GM19043 (cell line): Measurements from ENCODE around the gene PDK1.
"Not testable (repeated sequence)": the region's sequence is repeated elsewhere in the genome, so short reads cannot be mapped to it uniquely, and the experiment has no call there.

Experiments
- ATAC-seq: cut with Tn5 transposase; IDR thresholded peaks from one replicate; pipeline ENCODE4 v1.9.1; 2021; ENCODE audit warnings: low read depth; ENCODE audit not compliant: unreplicated experiment

The PDK1 gene

DNA sequence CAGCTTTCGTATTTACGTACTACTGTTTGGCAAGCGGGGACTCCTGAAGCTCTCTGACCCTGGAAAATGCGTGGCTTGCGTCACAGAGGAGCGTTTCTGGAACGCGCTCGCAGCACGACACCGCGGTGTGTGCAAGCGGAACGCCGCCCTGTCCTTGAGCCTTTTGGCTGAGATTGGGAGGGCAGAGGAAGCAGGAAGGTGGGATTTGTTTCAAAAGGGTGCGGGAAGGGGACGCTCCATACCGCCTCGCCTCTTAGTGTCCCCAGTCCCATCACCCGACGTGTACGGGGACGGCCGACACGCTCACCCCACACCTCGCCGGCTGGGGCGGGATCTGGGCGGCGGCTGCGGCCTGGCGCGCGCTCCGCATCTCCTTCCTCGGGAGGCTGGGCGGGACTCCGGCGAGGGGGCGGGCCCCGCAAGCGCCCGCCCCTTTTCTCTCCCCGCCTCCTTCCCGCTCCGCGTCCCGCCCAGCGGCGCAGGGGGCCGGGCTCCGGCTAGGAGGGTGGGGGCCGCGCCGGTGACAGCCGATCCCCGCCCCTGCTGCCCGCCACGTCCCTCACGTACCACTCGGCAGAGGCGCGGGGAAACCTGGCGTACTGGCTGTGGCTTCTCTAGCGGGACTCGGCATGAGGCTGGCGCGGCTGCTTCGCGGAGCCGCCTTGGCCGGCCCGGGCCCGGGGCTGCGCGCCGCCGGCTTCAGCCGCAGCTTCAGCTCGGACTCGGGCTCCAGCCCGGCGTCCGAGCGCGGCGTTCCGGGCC lies at the start of gene PDK1:
Gene PDK1, plus strand, starts transcription at position 569 of the 762 bp plus-strand sequence. Its CDS starts 61 bp downstream, at position 630.
- peak; percentile 86 for ATAC-seq

GRCh38 chr2:172507199-172507598 lies 48.7 kb upstream of the PDK1 start:
- ATAC-seq, result no peak

GRCh38 chr2:172510088-172510487 lies 45.8 kb upstream of the PDK1 start:
- no peak for ATAC-seq

GRCh38 chr2:172510548-172510947 lies 45.3 kb upstream of the PDK1 start:
- ATAC-seq, result no peak

DNA sequence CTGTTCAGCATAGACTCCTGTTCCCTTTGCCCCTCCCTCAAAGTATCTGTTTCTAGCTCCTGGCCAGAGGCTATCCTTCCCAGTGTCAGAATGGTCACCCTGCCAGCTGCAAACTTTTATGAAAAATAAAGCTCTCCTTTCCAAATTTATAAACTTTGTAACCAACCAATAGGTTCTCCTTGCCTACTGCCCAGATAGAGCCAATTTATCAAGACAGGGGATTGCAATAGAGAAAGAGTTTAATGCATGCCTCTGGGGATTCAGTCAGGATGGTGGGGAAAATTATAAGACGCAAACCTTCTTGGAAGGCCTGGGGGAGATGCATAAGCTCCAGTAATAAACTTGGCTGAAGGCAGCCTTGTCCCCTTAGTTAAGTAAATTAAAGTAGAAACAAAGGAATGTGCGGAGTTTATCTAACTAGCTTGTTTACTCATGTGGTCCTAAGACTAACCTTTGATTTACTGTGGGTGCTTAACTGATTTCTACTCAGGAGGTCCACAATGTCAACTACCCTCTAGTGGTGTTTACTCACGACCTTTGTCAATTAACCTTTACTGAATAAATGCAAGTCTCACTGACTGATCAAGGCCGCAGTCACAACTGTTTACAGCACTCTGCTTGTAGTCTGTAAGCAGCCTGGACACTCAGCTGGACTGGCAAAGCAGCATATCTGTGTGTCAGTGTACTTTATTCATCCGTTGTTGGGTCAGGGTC lies 42.9 kb upstream of the PDK1 start:
- ATAC-seq, result no peak

DNA sequence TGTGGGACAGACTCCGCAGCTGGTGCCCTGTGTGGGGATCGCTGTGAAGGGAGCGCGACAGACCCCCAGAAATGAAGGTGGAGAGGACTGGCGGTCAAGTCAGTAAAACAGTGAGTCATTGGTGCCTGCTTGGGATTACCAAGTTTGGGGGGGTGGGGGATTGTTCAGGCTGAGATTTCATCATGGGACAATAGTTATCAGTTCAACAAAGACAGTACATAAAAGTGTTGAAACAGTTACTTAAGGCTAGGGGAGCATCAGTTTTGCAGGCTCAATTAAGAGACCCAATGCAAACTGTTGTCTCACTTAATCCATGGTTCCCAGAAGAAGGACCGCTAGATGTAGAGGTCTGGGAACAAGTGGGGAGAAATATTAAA lies 42.4 kb upstream of the PDK1 start:
- no peak for ATAC-seq

DNA sequence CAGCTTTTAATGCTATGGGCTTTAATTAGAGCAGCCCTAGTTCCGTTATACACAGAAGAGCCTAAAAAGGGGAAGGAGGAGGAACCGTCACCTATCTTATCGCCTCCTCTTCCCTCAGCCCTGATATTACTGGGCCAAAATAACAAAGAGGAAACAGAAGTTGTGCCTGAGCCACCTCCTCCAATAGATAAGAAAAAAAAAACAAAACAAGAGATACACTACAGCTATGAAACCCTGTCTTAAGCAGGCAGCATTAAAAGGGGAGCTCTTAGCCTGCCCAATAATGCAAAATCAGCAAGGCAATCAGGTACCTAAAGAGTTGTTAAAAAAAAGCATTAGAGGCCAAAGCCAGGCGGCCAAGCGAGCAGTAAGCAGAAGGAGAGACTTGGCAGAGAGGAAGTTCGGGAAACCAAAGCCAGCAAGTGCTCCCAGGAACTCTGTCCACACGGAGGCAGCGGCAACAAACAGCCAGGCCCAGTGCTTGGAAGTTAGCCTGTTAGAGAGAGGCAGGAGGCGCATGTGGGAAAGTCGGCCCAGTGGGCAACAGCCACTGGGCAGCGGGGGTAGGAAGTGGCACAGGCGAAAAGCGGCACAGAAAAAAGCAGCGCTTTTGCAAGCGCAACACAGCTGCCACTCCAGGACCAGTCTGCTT lies 41.8 kb upstream of the PDK1 start:
- ATAC-seq, result no peak

DNA sequence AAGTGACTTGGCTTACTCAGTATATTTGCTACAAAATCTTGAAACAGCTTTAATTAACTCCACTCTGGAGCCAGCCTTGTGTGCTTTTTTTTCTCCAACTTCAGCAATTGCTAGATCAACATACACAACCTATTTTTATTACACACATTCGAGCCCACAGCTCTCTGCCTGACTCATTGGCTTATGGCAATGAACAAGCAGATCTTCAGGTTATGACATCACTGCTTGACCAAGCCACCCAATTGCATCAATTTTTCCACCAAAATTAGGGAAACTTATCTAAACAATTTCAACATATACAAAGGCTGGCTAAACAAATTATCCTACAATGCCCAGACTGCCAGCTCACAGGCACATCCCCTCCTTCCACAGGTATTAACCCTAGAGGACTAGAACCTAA lies 39.6 kb upstream of the PDK1 start:
- no peak for ATAC-seq

DNA sequence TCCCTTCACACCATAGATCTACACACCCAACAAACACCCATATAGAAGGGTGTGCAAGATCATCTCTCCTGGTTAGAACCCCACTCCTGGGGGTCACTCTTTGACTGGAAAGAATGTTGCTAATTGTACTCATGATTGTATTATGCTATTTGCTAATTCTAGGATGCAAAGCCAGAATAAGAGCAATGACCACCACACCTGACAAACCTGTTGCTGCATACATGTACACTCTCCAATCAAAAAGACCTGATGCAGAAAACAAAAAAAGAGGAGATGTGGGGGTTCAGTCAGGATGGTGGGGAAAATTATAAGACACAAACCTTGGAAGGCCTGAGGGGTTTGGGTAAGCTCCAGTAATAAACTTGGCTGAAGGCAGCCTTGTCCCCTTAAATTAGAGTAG lies 36.9 kb upstream of the PDK1 start:
- ATAC-seq, result no peak

DNA sequence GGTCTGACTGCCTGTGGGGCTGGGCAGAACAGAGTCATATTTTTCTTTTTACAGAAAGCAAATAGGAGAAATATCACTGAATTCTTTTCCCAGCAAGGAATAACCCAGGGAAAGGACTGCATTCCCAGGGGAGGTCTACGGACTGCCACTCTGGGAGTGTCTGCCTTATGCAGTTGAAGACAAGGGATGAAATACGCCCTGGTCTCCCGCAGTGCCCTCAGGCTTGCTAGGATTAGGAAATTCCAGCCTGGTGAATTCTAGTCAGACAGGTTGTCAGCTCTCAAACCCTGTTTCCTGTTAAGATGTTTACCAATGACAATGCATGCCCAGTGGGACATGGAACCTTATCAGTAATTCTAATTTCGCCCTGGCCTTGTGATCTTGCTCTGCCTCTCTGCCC lies 30.3 kb upstream of the PDK1 start:
- no peak for ATAC-seq

- no peak for ATAC-seq
These were observed 24.6 kb upstream of the PDK1 start for GRCh38 chr2:172531309-172531708.

DNA sequence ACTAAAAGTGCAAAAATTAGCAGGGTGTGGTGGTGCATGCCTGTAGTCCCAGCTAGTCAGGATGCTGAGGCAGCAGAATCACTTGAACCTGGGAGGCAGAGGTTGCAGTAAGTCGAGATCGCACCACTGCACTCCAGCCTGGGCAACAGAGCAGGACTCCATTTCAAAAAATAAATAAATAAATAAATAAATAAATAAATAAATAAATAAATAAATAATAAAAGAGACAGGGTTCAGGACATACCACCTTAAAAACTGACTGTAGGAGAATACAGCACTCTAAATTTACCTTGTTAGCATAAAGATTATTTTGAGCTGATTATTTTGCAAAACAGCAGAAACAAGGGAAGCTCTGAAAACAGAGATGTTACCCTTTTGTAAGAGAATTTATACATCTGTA lies 23.4 kb upstream of the PDK1 start:
- ATAC-seq, result not testable (repeated sequence)

- no peak for ATAC-seq
These were observed 22.2 kb upstream of the PDK1 start for GRCh38 chr2:172533687-172534086.

- no peak for ATAC-seq
These were observed 20.8 kb upstream of the PDK1 start for GRCh38 chr2:172535119-172535518.

DNA sequence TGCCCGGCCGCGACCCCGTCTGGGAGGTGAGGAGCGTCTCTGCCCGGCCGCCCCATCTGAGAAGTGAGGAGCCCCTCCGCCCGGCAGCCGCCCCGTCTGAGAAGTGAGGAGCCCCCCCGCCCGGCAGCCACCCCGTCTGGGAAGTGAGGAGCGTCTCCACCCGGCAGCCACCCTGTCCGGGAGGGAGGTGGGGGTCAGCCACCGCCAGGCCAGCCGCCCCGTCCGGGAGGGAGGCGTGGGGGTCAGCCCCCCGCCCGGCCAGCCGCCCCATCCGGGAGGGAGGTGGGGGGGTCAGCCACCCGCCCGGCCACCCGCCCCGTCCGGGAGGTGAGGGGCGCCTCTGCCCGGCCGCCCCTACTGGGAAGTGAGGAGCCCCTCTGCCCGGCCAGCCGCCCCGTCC lies 18.0 kb upstream of the PDK1 start:
- ATAC-seq, result not testable (repeated sequence)

DNA sequence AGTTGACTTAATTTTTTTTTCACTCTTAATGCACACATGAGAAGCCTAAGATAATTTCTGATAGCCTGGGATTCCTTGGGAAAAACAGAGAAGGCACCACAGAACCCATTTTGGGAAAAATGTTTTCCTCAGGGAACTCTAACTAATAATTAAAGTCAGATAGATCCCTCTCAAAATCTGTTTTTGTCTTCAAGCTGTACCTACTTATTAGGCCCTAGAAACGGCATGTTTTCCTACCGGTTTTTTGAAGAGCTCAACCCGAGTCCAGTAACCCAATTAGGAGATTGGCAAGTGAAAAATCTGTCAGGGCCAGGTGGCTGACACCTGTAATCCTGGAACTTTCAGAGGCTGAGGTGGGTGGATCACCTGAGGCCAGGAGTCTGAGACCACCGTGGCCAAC lies 16.1 kb upstream of the PDK1 start:
- ATAC-seq, result no peak

DNA sequence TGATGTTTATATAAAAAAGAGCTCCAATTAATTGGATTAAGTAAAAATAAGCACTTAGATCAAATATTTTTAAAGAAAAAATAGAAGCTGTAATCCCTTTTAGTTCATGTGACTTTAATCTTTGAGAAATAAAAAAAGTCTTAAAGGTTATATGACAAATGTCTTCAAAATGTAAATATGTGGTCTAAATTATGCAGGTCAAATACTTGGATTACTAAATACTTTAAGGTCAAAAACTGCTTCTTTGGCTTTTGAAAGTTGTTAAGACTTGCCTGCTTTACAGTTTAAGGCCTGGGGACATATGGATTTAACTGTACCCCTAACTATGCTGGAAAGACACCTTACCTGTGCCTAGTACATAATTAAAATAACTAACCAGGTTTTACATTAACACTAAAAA lies 15.5 kb upstream of the PDK1 start:
- ATAC-seq, result no peak

GRCh38 chr2:172545408-172546075 lies 10.3 kb upstream of the PDK1 start:
- ATAC-seq, result no peak

DNA sequence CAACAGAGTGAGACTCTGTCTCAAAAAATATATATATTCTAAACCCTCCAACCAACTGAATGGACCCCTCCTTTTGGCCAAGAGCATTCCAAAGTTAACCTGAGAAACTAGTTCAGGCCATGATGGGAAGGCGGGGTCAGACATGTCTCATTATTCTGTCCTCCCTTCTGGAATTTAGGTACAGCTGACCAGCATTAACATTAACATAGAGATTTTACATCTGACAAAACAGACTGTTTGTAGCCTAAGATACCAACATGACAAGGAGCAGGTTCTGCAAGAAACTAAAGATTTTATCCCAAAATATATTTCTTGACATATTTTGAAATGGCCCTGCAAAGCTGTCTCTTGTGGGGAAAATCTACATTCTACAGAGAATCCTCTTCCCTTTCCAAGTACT lies 6.8 kb upstream of the PDK1 start:
- no peak for ATAC-seq

GRCh38 chr2:172549802-172550201 lies 6.1 kb upstream of the PDK1 start:
- ATAC-seq, result not testable (repeated sequence)

GRCh38 chr2:172550419-172550818 lies 5.5 kb upstream of the PDK1 start:
- ATAC-seq, result no peak
